GM12892 (cell line): ENCODE results near the gene SERINC5.

Experiments used
- POLR2A ChIP-seq: IDR thresholded peaks from 2 replicates; pipeline ENCODE4 v1.6.1; 2011; ENCODE audit warnings: low read depth, low read length, control low read depth
- POLR2AphosphoS5 ChIP-seq: IDR thresholded peaks from 2 replicates; pipeline ENCODE4 v1.6.1; 2011; ENCODE audit warnings: low read depth, low read length, control low read depth
- TAF1 ChIP-seq: IDR thresholded peaks from 2 replicates; pipeline ENCODE4 v1.6.1; 2011; ENCODE audit warnings: low read depth, mild to moderate bottlenecking, control low read depth, low read length, borderline replicate concordance

DNA sequence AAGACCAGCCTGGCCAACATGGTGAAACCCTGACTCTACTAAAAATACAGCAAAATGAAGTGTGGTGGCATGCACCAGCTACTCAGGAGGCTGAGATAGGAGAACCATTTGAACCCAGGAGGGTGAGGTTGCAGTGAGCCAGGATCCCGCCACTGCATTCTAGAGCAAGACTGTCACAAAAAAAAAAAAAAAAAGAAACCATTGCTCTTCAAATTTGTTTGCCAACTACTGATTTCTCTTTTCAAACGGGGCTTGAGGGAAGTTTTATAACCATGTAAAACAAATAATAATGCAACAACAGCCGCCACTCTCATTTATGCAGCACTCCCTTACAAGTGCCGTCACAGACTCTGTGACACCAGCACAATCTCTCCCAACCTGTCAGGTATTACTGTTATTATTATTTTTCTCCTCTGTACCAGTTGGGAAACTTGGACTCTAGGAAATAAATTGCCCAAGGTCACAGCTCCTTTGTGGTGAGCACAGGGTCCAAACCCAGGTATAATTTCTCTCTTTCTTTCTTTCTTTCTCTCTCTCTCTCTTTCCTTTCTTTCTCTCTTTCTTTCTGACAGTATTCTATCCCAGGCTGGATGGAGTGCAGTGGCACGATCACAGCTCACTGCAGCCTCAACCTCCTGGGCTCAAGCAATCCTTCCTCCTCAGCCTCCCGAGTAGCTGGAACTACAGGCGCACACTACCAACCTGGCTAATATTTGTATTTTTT lies 25.4 kb downstream of the SERINC5 start:
- no peak for TF ChIP-seq POLR2AphosphoS5
- no peak for TF ChIP-seq POLR2A
- TF ChIP-seq TAF1 = no peak
